GM12878 (cell line): ENCODE data around the gene ZSWIM6. TPM values are rescaled to one million over a fixed set of nuclear protein-coding genes. Genes with fewer than 3 reads are reported as not detected.

Source experiments
- ATAC-seq: fragments of 200-7000 bp; cut with Tn5 transposase; 3 replicates; pipeline ENCODE4 v1.9.1; 2020; ENCODE audit warnings: mild to moderate bottlenecking, moderate library complexity
- BruUV-seq: library from RNA; stranded (reverse); fragments of 400-500 nt; replicated peaks from 2 replicates; lab custom pipeline; 2021; lab: Mats Ljungman, UMichigan
- CTCF ChIA-PET: fragments of 300-600 bp; sonication (Branson Sonifier 250); formaldehyde crosslinking; extraction: SDS; loops from one replicate; lab custom pipeline; 2021; ENCODE audit warnings: inconsistent platforms; lab: Yijun Ruan, JAX
- POLR2A ChIA-PET: fragments of 350-600 bp; formaldehyde crosslinking; extraction: SDS; loops from one replicate; lab custom pipeline; 2021; ENCODE audit warnings: inconsistent platforms; lab: Charles Lee
- RAD21 ChIA-PET: fragments of 300-600 bp; sonication (Branson Sonifier 250); formaldehyde crosslinking; loops from one replicate; lab custom pipeline; 2023; ENCODE audit warnings: antibody characterized with exemption; ENCODE audit not compliant: unreplicated experiment; lab: Charles Lee
- SMC1A ChIA-PET: fragments of 300-600 bp; sonication (Branson Sonifier 250); formaldehyde crosslinking; loops from one replicate; lab custom pipeline; 2023; ENCODE audit not compliant: unreplicated experiment, uncharacterized antibody; lab: Charles Lee
- DNase-seq: peaks from one replicate; pipeline ENCODE4 v3.0.0-alpha.2; 2011; ENCODE audit warnings: low read depth, low spot score
- FAIRE-seq: peaks from 3 replicates; lab custom pipeline; 2011; peaks lifted over from hg19 to GRCh38; lab: Jason Lieb, UNC
- H2AFZ ChIP-seq: 2 replicates; pipeline ENCODE4 v1.6.0; 2011; ENCODE audit warnings: low read depth, low read length, control low read depth; ENCODE audit not compliant: control insufficient read depth
- H3K27ac ChIP-seq: 2 replicates; pipeline ENCODE4 v1.5.1; 2011; ENCODE audit warnings: control low read depth; ENCODE audit not compliant: control insufficient read depth, insufficient read depth
- H3K27me3 ChIP-seq, 2 experiments: replicated peaks in 1 of 2; 2 replicates each; pipeline versions ENCODE4 v1.6.0 to v1.6.1; 2011; ENCODE audit warnings: low read length in 1 of 2; ENCODE audit not compliant: control insufficient read depth in 2 of 2, insufficient read depth in 2 of 2
- H3K36me3 ChIP-seq, 2 experiments: 2 replicates each; pipeline ENCODE4 v1.5.1; 2011; ENCODE audit warnings: low read length in 1 of 2; ENCODE audit not compliant: control insufficient read depth in 2 of 2, insufficient read depth in 2 of 2
- H3K4me1 ChIP-seq: 2 replicates; pipeline ENCODE4 v1.6.1; 2011; ENCODE audit warnings: mild to moderate bottlenecking, low read length, moderate library complexity, mixed read lengths; ENCODE audit not compliant: control insufficient read depth, insufficient read depth
- H3K4me2 ChIP-seq: 2 replicates; pipeline ENCODE4 v1.6.0; 2011; ENCODE audit warnings: control low read depth; ENCODE audit not compliant: control insufficient read depth, insufficient read depth
- H3K4me3 ChIP-seq: fragments of 200-600 bp; sonication (generic); 2 replicates; pipeline ENCODE4 v1.5.1; 2016
- H3K79me2 ChIP-seq: 2 replicates; pipeline ENCODE4 v1.6.0; 2011; ENCODE audit warnings: low read length; ENCODE audit not compliant: control insufficient read depth, insufficient read depth
- H3K9ac ChIP-seq: 2 replicates; pipeline ENCODE4 v1.8.0; 2011; ENCODE audit warnings: low read length, control low read depth, mixed read lengths; ENCODE audit not compliant: control insufficient read depth, insufficient read depth
- H3K9me3 ChIP-seq: replicated peaks from 3 replicates; pipeline ENCODE4 v1.5.1; 2011; ENCODE audit warnings: mild to moderate bottlenecking, low read length; ENCODE audit not compliant: control insufficient read depth, insufficient read depth
- H4K20me1 ChIP-seq: 2 replicates; pipeline ENCODE4 v1.6.0; 2011; ENCODE audit not compliant: control insufficient read depth, insufficient read depth
- BCL11A ChIP-seq: IDR thresholded peaks from 2 replicates; pipeline ENCODE4 v1.6.1; 2011; ENCODE audit warnings: low read depth, low read length
- CTCF ChIP-seq, 3 experiments: IDR thresholded peaks in 2 of 3; conservative IDR thresholded peaks in 1 of 3; 2 replicates each; pipeline ENCODE4 v1.5.1; 2011; ENCODE audit warnings: low read depth in 3 of 3, low read length in 3 of 3, mild to moderate bottlenecking in 3 of 3, control low read depth in 2 of 3, moderate library complexity in 2 of 3, inconsistent platforms in 1 of 3, mixed read lengths in 1 of 3; ENCODE audit not compliant: control insufficient read depth in 2 of 3, insufficient read depth in 1 of 3; ENCODE audit errors: extremely low read depth in 1 of 3
- FOXK2 ChIP-seq: fragments of 450-650 bp; IDR thresholded peaks from 2 replicates; pipeline ENCODE4 v1.6.1; 2017; ENCODE audit warnings: mild to moderate bottlenecking, moderate library complexity
- IRF3 ChIP-seq: fragments of 450-650 bp; IDR thresholded peaks from 2 replicates; pipeline ENCODE4 v1.6.1; 2014; ENCODE audit warnings: mild to moderate bottlenecking
- NR2F1 ChIP-seq: fragments of 450-650 bp; conservative IDR thresholded peaks from 2 replicates; pipeline ENCODE4 v1.6.1; 2017; ENCODE audit warnings: mild to moderate bottlenecking
- POLR2AphosphoS5 ChIP-seq: IDR thresholded peaks from 2 replicates; pipeline ENCODE4 v1.6.1; 2011; ENCODE audit warnings: mild to moderate bottlenecking, low read length, inconsistent platforms
- SREBF2 ChIP-seq: IDR thresholded peaks from 2 replicates; pipeline ENCODE4 v1.6.1; 2012; ENCODE audit warnings: mild to moderate bottlenecking, low read length
- STAT3 ChIP-seq: IDR thresholded peaks from 2 replicates; pipeline ENCODE4 v1.6.1; 2011; ENCODE audit warnings: low read depth, low read length, improper control_type of control experiment
- SUZ12 ChIP-seq: fragments of 200-600 bp; sonication (generic); IDR thresholded peaks from one replicate; pipeline ENCODE4 v1.6.1; 2018; ENCODE audit warnings: antibody characterized with exemption, mild to moderate bottlenecking; ENCODE audit not compliant: unreplicated experiment
- TCF12 ChIP-seq: IDR thresholded peaks from 2 replicates; pipeline ENCODE4 v1.6.1; 2011; ENCODE audit warnings: low read depth, mild to moderate bottlenecking, low read length
- USF2 ChIP-seq: IDR thresholded peaks from 2 replicates; pipeline ENCODE4 v1.6.1; 2011; ENCODE audit warnings: low read depth, low read length, improper control_type of control experiment, borderline replicate concordance
- WGBS: methylation state at CpG from one replicate; pipeline ENCODE4 v1.1.6; 2016; ENCODE audit warnings: low lambda C conversion rate; ENCODE audit not compliant: insufficient replicate concordance, insufficient coverage; ENCODE audit errors: missing lambda C conversion rate; 5-methylcytosine and 5-hydroxymethylcytosine counted together
- in situ Hi-C: fragments of 300-500 bp; cut with MboI; formaldehyde crosslinking; loops from 9 replicates; pipeline ENCODE4 v1.14.3; 2018; ENCODE audit warnings: mixed read lengths
- intact Hi-C: fragments of 100-400 bp; cut with micrococcal nuclease; formaldehyde crosslinking; loops from one replicate; pipeline ENCODE4 v1.14.2; 2022; ENCODE audit not compliant: unreplicated experiment
- polyA plus RNA-seq, 11 experiments: library from polyadenylated mRNA; depleted of rRNA in 4 of 11; unstranded in 6 of 11; stranded (reverse) in 5 of 11; fragments of >200 nt; fragmentation: Nextera tagmentation in 4 of 11; fragmentation: Illumina TruSeq in 1 of 11; extraction: Ambion mirVana in 4 of 11; extraction: Trizol in 1 of 11; gene quantifications; 1 replicate in 1 of 11; 2 replicates in 10 of 11; pipeline versions ENCODE4 v1.2.1 to v1.2.3, GENCODE V29; 2011 to 2016; ENCODE audit warnings: inconsistent platforms in 2 of 11, missing spikeins in 2 of 11, low read depth in 1 of 11
- total RNA-seq, 4 experiments: library from RNA; depleted of rRNA in 3 of 4; stranded (reverse); fragments of >200 nt in 3 of 4; fragmentation: Illumina TruSeq in 1 of 4; extraction: Trizol in 1 of 4; gene quantifications; 2 replicates each; pipeline versions ENCODE4 v1.2.1 to v1.2.3, GENCODE V29; 2013 to 2021
- TF ChIP-seq, protein P1 (sequence below): IDR thresholded peaks from 2 replicates; pipeline ENCODE4 v1.6.1; 2012; ENCODE audit warnings: low read length, inconsistent platforms

Gene ZSWIM6
- total and polyA plus RNA-seq, 10 of the 15 experiments (the other 5 are each of a cell fraction or from before 2014, with no cell fraction given) = 0.53 to 6.2 (median 3.4) TPM

- TF ChIP-seq USF2 (no peak), FOXK2 (no peak)
These were observed 193.6 kb downstream of the ZSWIM6 start (continued) for GRCh38 chr5:61525512-61526206.

GRCh38 chr5:61526207-61526519 is 194.1 kb downstream of the ZSWIM6 start:
- Histone ChIP-seq H2AFZ (no peak overlapping the region), H3K4me3 (no peak overlapping the region), H3K4me2 (no peak overlapping the region), H3K36me3 (no peaks in the 10 kb centered on the region), H4K20me1 (no peaks in the 10 kb centered on the region), H3K9me3 (no peaks in the 10 kb centered on the region), H3K27me3 (no peaks in the 10 kb centered on the region), H3K79me2 (no peaks in the 10 kb centered on the region), H3K27ac (no peak overlapping the region), H3K9ac (no peak overlapping the region), H3K4me1 (no peaks in the 10 kb centered on the region)
- ATAC-seq = no peak
- no peak for FAIRE-seq
- BruUV-seq = no TSS peak
- whole genome bisulfite sequencing = 92% methylated on average over 5 of the region's 5 CpGs
- no peak for TF ChIP-seq NR2F1
- TF ChIP-seq, protein P1, sequence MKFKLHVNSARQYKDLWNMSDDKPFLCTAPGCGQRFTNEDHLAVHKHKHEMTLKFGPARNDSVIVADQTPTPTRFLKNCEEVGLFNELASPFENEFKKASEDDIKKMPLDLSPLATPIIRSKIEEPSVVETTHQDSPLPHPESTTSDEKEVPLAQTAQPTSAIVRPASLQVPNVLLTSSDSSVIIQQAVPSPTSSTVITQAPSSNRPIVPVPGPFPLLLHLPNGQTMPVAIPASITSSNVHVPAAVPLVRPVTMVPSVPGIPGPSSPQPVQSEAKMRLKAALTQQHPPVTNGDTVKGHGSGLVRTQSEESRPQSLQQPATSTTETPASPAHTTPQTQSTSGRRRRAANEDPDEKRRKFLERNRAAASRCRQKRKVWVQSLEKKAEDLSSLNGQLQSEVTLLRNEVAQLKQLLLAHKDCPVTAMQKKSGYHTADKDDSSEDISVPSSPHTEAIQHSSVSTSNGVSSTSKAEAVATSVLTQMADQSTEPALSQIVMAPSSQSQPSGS = no peak
- no peak for TF ChIP-seq IRF3
- no peak for TF ChIP-seq POLR2AphosphoS5
- TF ChIP-seq SREBF2 = no peak
- TF ChIP-seq CTCF (IDR thresholded peaks at IDR 0.05 in 2 of 3, conservative IDR thresholded peaks at IDR 0.05 in 1 of 3; ENCODE audit: control insufficient read depth in 2 of 3, extremely low read depth in 1 of 3, insufficient read depth in 1 of 3, low read depth in 3 of 3, low read length in 3 of 3) = no peak
- no peak for TF ChIP-seq BCL11A
- no peak for TF ChIP-seq SUZ12
- TF ChIP-seq TCF12 = no peak
- no peak for TF ChIP-seq STAT3
- POLR2A ChIA-PET = interaction anchor here (0.7 kb wide), 1 partner anchor 452 kb away, joined by 3 read pairs; no protein-coding TSS in a partner anchor
- DNase-seq = no peak
- SMC1A ChIA-PET = interaction anchor here (1.2 to 1.4 kb wide), 3 partner anchors 8 to 117 kb away, joined by 3 to 5 read pairs (median 4); no protein-coding TSS in a partner anchor
- RAD21 ChIA-PET = no interaction called here
- CTCF ChIA-PET = no interaction called here
- intact Hi-C loops (no loop called here), in situ Hi-C loops (no loop called here)
